HepG2 (cell line): Measurements from ENCODE around the gene ADGRB2. TPM values are rescaled to one million over a fixed set of nuclear protein-coding genes. Genes with fewer than 3 reads are reported as not detected.
A peak's percentile ranks its signal among the peaks of the same experiment; 100 is the strongest.

Experiments used
- ATAC-seq: fragments of 200-7000 bp; cut with Tn5 transposase; 3 replicates; pipeline ENCODE4 v1.9.1; 2020; ENCODE audit warnings: mild to moderate bottlenecking, moderate library complexity
- BruUV-seq: library from RNA; stranded (reverse); fragments of 400-500 nt; replicated peaks from 2 replicates; lab custom pipeline; 2021; lab: Mats Ljungman, UMichigan
- CTCF ChIA-PET: fragments of 300-600 bp; formaldehyde crosslinking; extraction: SDS; loops from one replicate; lab custom pipeline; 2021; ENCODE audit warnings: low total read pairs, inconsistent platforms, low intra/inter-chr PET ratio; lab: Yijun Ruan, JAX
- POLR2A ChIA-PET: fragments of 350-600 bp; sonication (Branson Sonifier 250); formaldehyde crosslinking; loops from one replicate; lab custom pipeline; 2020; ENCODE audit warnings: antibody characterized with exemption, inconsistent platforms; lab: Yijun Ruan, JAX
- DNase-seq: peaks from one replicate; pipeline ENCODE4 v3.0.0-alpha.2; 2015; ENCODE audit warnings: low spot score
- FAIRE-seq: peaks from 3 replicates; lab custom pipeline; 2011; peaks lifted over from hg19 to GRCh38; lab: Jason Lieb, UNC
- H2AFZ ChIP-seq: one replicate; pipeline ENCODE4 v1.6.1; 2011; ENCODE audit warnings: low read length, inconsistent platforms
- H3K27ac ChIP-seq: fragments of 300-600 bp; 3 replicates; pipeline ENCODE4 v1.8.0; 2011; ENCODE audit warnings: mixed run types, mild to moderate bottlenecking, mixed read lengths, low read length, inconsistent platforms; ENCODE audit not compliant: insufficient read depth; ENCODE audit errors: extremely low read length
- H3K27me3 ChIP-seq, 2 experiments: fragments of 200-600 bp in 1 of 2; 2 replicates in 1 of 2; 3 replicates in 1 of 2; pipeline versions ENCODE4 v1.6.0 to v1.8.0; 2011; ENCODE audit warnings: low read length in 2 of 2, mild to moderate bottlenecking in 2 of 2, moderate library complexity in 2 of 2, inconsistent platforms in 1 of 2; ENCODE audit not compliant: insufficient read depth in 2 of 2, control insufficient read depth in 1 of 2
- H3K36me3 ChIP-seq, 2 experiments: fragments of 200-600 bp in 1 of 2; replicated peaks in 1 of 2; 2 replicates in 1 of 2; 3 replicates in 1 of 2; pipeline versions ENCODE4 v1.5.1 to v1.8.0; 2011; ENCODE audit warnings: low read length in 2 of 2, inconsistent platforms in 1 of 2; ENCODE audit not compliant: insufficient read depth in 2 of 2, control insufficient read depth in 1 of 2
- H3K4me1 ChIP-seq: 2 replicates; pipeline ENCODE4 v1.5.1; 2012; ENCODE audit warnings: low read length, inconsistent platforms; ENCODE audit not compliant: insufficient read depth
- H3K4me2 ChIP-seq: 2 replicates; pipeline ENCODE4 v1.6.0; 2011; ENCODE audit warnings: low read depth, low read length, inconsistent platforms
- H3K4me3 ChIP-seq, 3 experiments: fragments of 200-600 bp in 1 of 3; sonication (generic), shearing (Covaris generic) in 1 of 3; replicated peaks in 1 of 3; 2 replicates each; pipeline ENCODE4 v1.5.1; 2011 to 2016; ENCODE audit warnings: low read length in 3 of 3, inconsistent platforms in 2 of 3, low read depth in 2 of 3, mild to moderate bottlenecking in 2 of 3, control low read depth in 1 of 3, mixed read lengths in 1 of 3; ENCODE audit not compliant: insufficient read depth in 1 of 3
- H3K79me2 ChIP-seq: one replicate; pipeline ENCODE4 v1.6.1; 2011; ENCODE audit warnings: low read length, inconsistent platforms; ENCODE audit not compliant: insufficient read depth
- H3K9ac ChIP-seq: 2 replicates; pipeline ENCODE4 v1.6.0; 2011; ENCODE audit warnings: mild to moderate bottlenecking, low read depth, low read length, inconsistent platforms; ENCODE audit not compliant: insufficient read depth
- H3K9me3 ChIP-seq: 2 replicates; pipeline ENCODE4 v1.5.1; 2012; ENCODE audit warnings: mild to moderate bottlenecking, low read length
- H4K20me1 ChIP-seq: 2 replicates; pipeline ENCODE4 v1.6.0; 2011; ENCODE audit warnings: inconsistent platforms, mild to moderate bottlenecking, low read length, moderate library complexity; ENCODE audit not compliant: insufficient read depth
- AKAP8 ChIP-seq: sonication (generic); formaldehyde crosslinking; IDR thresholded peaks from 2 replicates; pipeline ENCODE4 v1.5.1; 2020; ENCODE audit warnings: mild to moderate bottlenecking, missing genetic modification reagents
- GLI4 ChIP-seq: sonication (generic); formaldehyde crosslinking; IDR thresholded peaks from 2 replicates; pipeline ENCODE4 v1.5.1; 2020; ENCODE audit warnings: missing genetic modification reagents, mild to moderate bottlenecking, moderate library complexity, borderline replicate concordance
- JARID2 ChIP-seq: sonication (generic); formaldehyde crosslinking; IDR thresholded peaks from 2 replicates; pipeline ENCODE4 v1.8.1; 2023; ENCODE audit warnings: missing genetic modification reagents, inconsistent platforms; ENCODE audit not compliant: insufficient replicate concordance
- KDM2A ChIP-seq: sonication (generic); formaldehyde crosslinking; IDR thresholded peaks from 2 replicates; pipeline ENCODE4 v1.4.0; 2020; ENCODE audit warnings: low read depth, missing genetic modification reagents, borderline replicate concordance
- MYNN ChIP-seq: sonication (generic); formaldehyde crosslinking; IDR thresholded peaks from 2 replicates; pipeline ENCODE4 v1.4.0; 2020; ENCODE audit warnings: mild to moderate bottlenecking, low read depth, missing genetic modification reagents
- NFKB2 ChIP-seq: sonication (generic); formaldehyde crosslinking; IDR thresholded peaks from 2 replicates; pipeline ENCODE4 v1.4.0; 2020; ENCODE audit warnings: missing genetic modification reagents, borderline replicate concordance
- REL ChIP-seq: sonication (generic); formaldehyde crosslinking; conservative IDR thresholded peaks from 2 replicates; pipeline ENCODE4 v1.8.0; 2022; ENCODE audit warnings: mild to moderate bottlenecking, missing genetic modification reagents, moderate library complexity
- RFX3 ChIP-seq: IDR thresholded peaks from 2 replicates; pipeline ENCODE4 v1.6.1; 2016; ENCODE audit warnings: missing biosample characterization, missing genetic modification reagents
- SP5 ChIP-seq: IDR thresholded peaks from 2 replicates; pipeline ENCODE4 v1.6.1; 2016; ENCODE audit warnings: low read depth, borderline replicate concordance
- ZHX1 ChIP-seq: sonication (generic); formaldehyde crosslinking; IDR thresholded peaks from 2 replicates; pipeline ENCODE4 v1.8.1; 2022; ENCODE audit warnings: low read depth, mild to moderate bottlenecking, missing genetic modification reagents
- ZNF468 ChIP-seq: sonication (generic); formaldehyde crosslinking; IDR thresholded peaks from 2 replicates; pipeline ENCODE4 v1.8.0; 2022; ENCODE audit warnings: mild to moderate bottlenecking, moderate library complexity, missing genetic modification reagents
- ZNF574 ChIP-seq: sonication (generic); formaldehyde crosslinking; IDR thresholded peaks from 2 replicates; pipeline ENCODE4 v1.4.0; 2020; ENCODE audit warnings: missing genetic modification reagents
- WGBS: methylation state at CpG from one replicate; pipeline ENCODE4 v1.1.6; 2017; ENCODE audit warnings: low lambda C conversion rate; 5-methylcytosine and 5-hydroxymethylcytosine counted together
- in situ Hi-C: cut with HindIII; loops from 2 replicates; pipeline ENCODE4 v1.10.0; 2017; ENCODE audit warnings: low pct_unique_long_range_greater_than_20kb; ENCODE audit not compliant: extremely low pct_ligation_motif_present
- intact Hi-C: fragments of 100-400 bp; cut with micrococcal nuclease; formaldehyde crosslinking; loops from one replicate; pipeline ENCODE4 v1.10.0; 2022; ENCODE audit not compliant: unreplicated experiment
- polyA plus RNA-seq, 8 experiments: library from polyadenylated mRNA; depleted of rRNA in 3 of 8; stranded (reverse) in 7 of 8; unstranded in 1 of 8; fragments of >200 nt; fragmentation: Illumina TruSeq in 4 of 8; extraction: Trizol in 4 of 8; gene quantifications; 2 replicates each; pipeline versions ENCODE4 v1.2.1 to v1.2.3, GENCODE V29; 2011 to 2016; ENCODE audit warnings: low read depth in 4 of 8, missing spikeins in 1 of 8, mixed read lengths in 1 of 8; ENCODE audit not compliant: insufficient read depth in 1 of 8
- total RNA-seq, 5 experiments: library from RNA; depleted of rRNA; stranded (reverse); fragments of >200 nt; fragmentation: Illumina TruSeq; extraction: Trizol; gene quantifications; 2 replicates each; pipeline ENCODE4 v1.2.3, GENCODE V29; 2016; ENCODE audit warnings: low read depth in 1 of 5
- TF ChIP-seq, protein P1 (sequence below): sonication (generic); formaldehyde crosslinking; IDR thresholded peaks from 2 replicates; pipeline ENCODE4 v1.4.0; 2020; ENCODE audit warnings: mild to moderate bottlenecking, low read depth, missing genetic modification reagents

The ADGRB2 gene
- total and polyA plus RNA-seq, 2 of the 13 experiments (the other 11 are each of a cell fraction or from before 2014, with no cell fraction given) = 0.03 to 0.09 TPM

- FAIRE-seq = no peak
- Histone ChIP-seq H3K4me2 (no peak overlapping the region), H3K36me3 (no peaks in the 10 kb centered on the region), H2AFZ (no peak overlapping the region), H4K20me1 (no peaks in the 10 kb centered on the region), H3K27me3 (peaks cover 5 to 60% of the 10 kb centered on the region in 2 experiments)
- WGBS = 23% methylated on average over 8 of the region's 25 CpGs
- no TSS peak for BruUV-seq
- ATAC-seq = peak; percentile 19; the same call in 2 of the 3 replicates
- POLR2A ChIA-PET = no interaction called here
- DNase-seq = no peak
- no peak for TF ChIP-seq ZNF468
- no peak for TF ChIP-seq REL
- no peak for TF ChIP-seq SP5 (CRISPR knock-in tag)
- no peak for TF ChIP-seq AKAP8 (CRISPR knock-in tag)
- TF ChIP-seq, protein P1, sequence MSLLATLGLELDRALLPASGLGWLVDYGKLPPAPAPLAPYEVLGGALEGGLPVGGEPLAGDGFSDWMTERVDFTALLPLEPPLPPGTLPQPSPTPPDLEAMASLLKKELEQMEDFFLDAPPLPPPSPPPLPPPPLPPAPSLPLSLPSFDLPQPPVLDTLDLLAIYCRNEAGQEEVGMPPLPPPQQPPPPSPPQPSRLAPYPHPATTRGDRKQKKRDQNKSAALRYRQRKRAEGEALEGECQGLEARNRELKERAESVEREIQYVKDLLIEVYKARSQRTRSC (CRISPR knock-in tag) = no peak
- TF ChIP-seq KDM2A (CRISPR knock-in tag) = no peak
- no peak for TF ChIP-seq NFKB2 (CRISPR knock-in tag)
- no peak for TF ChIP-seq MYNN (CRISPR knock-in tag)
- TF ChIP-seq ZHX1 = no peak
- no peak for TF ChIP-seq RFX3 (CRISPR knock-in tag)
- TF ChIP-seq GLI4 (CRISPR knock-in tag) = no peak
- no peak for TF ChIP-seq ZNF574 (CRISPR knock-in tag)
- TF ChIP-seq JARID2 (CRISPR knock-in tag) = no peak
- TF ChIP-seq, all 625 proteins: peak for 0
- no peak overlapping the region for H3K27ac ChIP-seq
- in situ Hi-C loops = no loop called here
- no peaks in the 10 kb centered on the region for H3K9me3 ChIP-seq
- H3K79me2 ChIP-seq = no peaks in the 10 kb centered on the region
- H3K4me3 ChIP-seq = no peak overlapping the region
- CTCF ChIA-PET = no interaction called here
- H3K9ac ChIP-seq = no peak overlapping the region
- intact Hi-C loops = no loop called here
- peaks cover 21% of the 10 kb centered on the region for H3K4me1 ChIP-seq
Observed at GRCh38 chr1:31730336-31731048, 33.6 kb downstream of the ADGRB2 start.
